HepG2 (cell line): ENCODE data around the gene CHMP4B. TPM values are rescaled to one million over a fixed set of nuclear protein-coding genes. Genes with fewer than 3 reads are reported as not detected.

Experiments used
- CBX5 ChIP-seq: sonication (generic); formaldehyde crosslinking; IDR thresholded peaks from 2 replicates; pipeline ENCODE4 v1.4.0; 2020; ENCODE audit warnings: missing genetic modification reagents, borderline replicate concordance
- CHD2 ChIP-seq: IDR thresholded peaks from 2 replicates; pipeline ENCODE4 v1.6.1; 2011; ENCODE audit warnings: low read depth, low read length, improper control_type of control experiment
- CREB3 ChIP-seq: sonication (generic); formaldehyde crosslinking; IDR thresholded peaks from 2 replicates; pipeline ENCODE4 v1.5.0; 2020; ENCODE audit warnings: missing genetic modification reagents
- CREM ChIP-seq, 2 experiments: sonication (generic) in 1 of 2; formaldehyde crosslinking in 1 of 2; IDR thresholded peaks; 2 replicates each; pipeline versions ENCODE4 v1.4.0 to v1.6.1; 2016 to 2020; ENCODE audit warnings: antibody characterized with exemption in 1 of 2, mild to moderate bottlenecking in 1 of 2, missing genetic modification reagents in 1 of 2
- ETS1 ChIP-seq: sonication (generic); formaldehyde crosslinking; IDR thresholded peaks from 2 replicates; pipeline ENCODE4 v1.4.0; 2020; ENCODE audit warnings: missing genetic modification reagents
- GATAD2A ChIP-seq: IDR thresholded peaks from 2 replicates; pipeline ENCODE4 v1.6.1; 2016
- KLF13 ChIP-seq: sonication (generic); formaldehyde crosslinking; IDR thresholded peaks from 2 replicates; pipeline ENCODE4 v1.4.0; 2020; ENCODE audit warnings: mild to moderate bottlenecking, missing genetic modification reagents
- KMT2B ChIP-seq: IDR thresholded peaks from 2 replicates; pipeline ENCODE4 v1.6.1; 2016; ENCODE audit warnings: missing genetic modification reagents, missing compliant biosample characterization
- NFIB ChIP-seq: sonication (generic); formaldehyde crosslinking; IDR thresholded peaks from 2 replicates; pipeline ENCODE4 v1.9.0; 2021; ENCODE audit warnings: missing genetic modification reagents, mild to moderate bottlenecking, borderline replicate concordance
- PHF5A ChIP-seq: IDR thresholded peaks from one replicate; pipeline ENCODE4 v1.6.1; 2018; ENCODE audit warnings: low read depth, missing genetic modification reagents; ENCODE audit not compliant: unreplicated experiment
- PREB ChIP-seq: sonication (generic); formaldehyde crosslinking; IDR thresholded peaks from 2 replicates; pipeline ENCODE4 v1.4.0; 2020; ENCODE audit warnings: missing genetic modification reagents
- RBM39 ChIP-seq: fragments of 200-400 bp; formaldehyde crosslinking; IDR thresholded peaks from one replicate; pipeline ENCODE4 v1.6.1; 2018; ENCODE audit warnings: antibody characterized with exemption, mild to moderate bottlenecking, low read depth, low read length; ENCODE audit not compliant: poor library complexity, severe bottlenecking
- SRSF4 ChIP-seq: fragments of 200-400 bp; formaldehyde crosslinking; IDR thresholded peaks from one replicate; pipeline ENCODE4 v1.6.1; 2018; ENCODE audit warnings: mild to moderate bottlenecking, low read depth, low read length, moderate library complexity; ENCODE audit not compliant: poor library complexity, severe bottlenecking
- TEAD3 ChIP-seq: optimal IDR thresholded peaks from 2 replicates; pipeline ENCODE3; 2016; ENCODE audit warnings: borderline replicate concordance
- TFE3 ChIP-seq: IDR thresholded peaks from 2 replicates; pipeline ENCODE4 v1.6.1; 2016
- ZBTB20 ChIP-seq: sonication (generic); formaldehyde crosslinking; IDR thresholded peaks from 2 replicates; pipeline ENCODE4 v1.8.1; 2023; ENCODE audit warnings: missing genetic modification reagents, low read depth, mild to moderate bottlenecking, borderline replicate concordance
- ZBTB43 ChIP-seq: sonication (generic); formaldehyde crosslinking; conservative IDR thresholded peaks from 2 replicates; pipeline ENCODE4 v1.4.0; 2020; ENCODE audit warnings: missing genetic modification reagents
- ZKSCAN1 ChIP-seq: fragments of 150-350 bp; IDR thresholded peaks from 2 replicates; pipeline ENCODE4 v1.6.1; 2014; ENCODE audit warnings: low read length
- ZNF263 ChIP-seq: sonication (generic); formaldehyde crosslinking; IDR thresholded peaks from 2 replicates; pipeline ENCODE4 v1.4.0; 2020; ENCODE audit warnings: missing genetic modification reagents
- ZNF550 ChIP-seq: sonication (generic); formaldehyde crosslinking; IDR thresholded peaks from 2 replicates; pipeline ENCODE4 v1.4.0; 2020; ENCODE audit warnings: mild to moderate bottlenecking, missing genetic modification reagents, borderline replicate concordance
- ZNF614 ChIP-seq: IDR thresholded peaks from 2 replicates; pipeline ENCODE4 v1.6.1; 2018; ENCODE audit warnings: missing biosample characterization, missing genetic modification reagents, inconsistent platforms, borderline replicate concordance
- ZNF772 ChIP-seq: sonication (generic); formaldehyde crosslinking; IDR thresholded peaks from 2 replicates; pipeline ENCODE4 v1.5.0; 2020; ENCODE audit warnings: mild to moderate bottlenecking, missing genetic modification reagents
- polyA plus RNA-seq, 8 experiments: library from polyadenylated mRNA; depleted of rRNA in 3 of 8; stranded (reverse) in 7 of 8; unstranded in 1 of 8; fragments of >200 nt; fragmentation: Illumina TruSeq in 4 of 8; extraction: Trizol in 4 of 8; gene quantifications; 2 replicates each; pipeline versions ENCODE4 v1.2.1 to v1.2.3, GENCODE V29; 2011 to 2016; ENCODE audit warnings: low read depth in 4 of 8, missing spikeins in 1 of 8, mixed read lengths in 1 of 8; ENCODE audit not compliant: insufficient read depth in 1 of 8
- total RNA-seq, 5 experiments: library from RNA; depleted of rRNA; stranded (reverse); fragments of >200 nt; fragmentation: Illumina TruSeq; extraction: Trizol; gene quantifications; 2 replicates each; pipeline ENCODE4 v1.2.3, GENCODE V29; 2016; ENCODE audit warnings: low read depth in 1 of 5
- TF ChIP-seq, protein P1 (sequence below): sonication (generic); formaldehyde crosslinking; IDR thresholded peaks from 2 replicates; pipeline ENCODE4 v1.5.1; 2020; ENCODE audit warnings: missing genetic modification reagents, mild to moderate bottlenecking, borderline replicate concordance

The CHMP4B gene
- total and polyA plus RNA-seq, 2 of the 13 experiments (the other 11 are each of a cell fraction or from before 2014, with no cell fraction given) = 40.1 to 45.6 TPM

DNA sequence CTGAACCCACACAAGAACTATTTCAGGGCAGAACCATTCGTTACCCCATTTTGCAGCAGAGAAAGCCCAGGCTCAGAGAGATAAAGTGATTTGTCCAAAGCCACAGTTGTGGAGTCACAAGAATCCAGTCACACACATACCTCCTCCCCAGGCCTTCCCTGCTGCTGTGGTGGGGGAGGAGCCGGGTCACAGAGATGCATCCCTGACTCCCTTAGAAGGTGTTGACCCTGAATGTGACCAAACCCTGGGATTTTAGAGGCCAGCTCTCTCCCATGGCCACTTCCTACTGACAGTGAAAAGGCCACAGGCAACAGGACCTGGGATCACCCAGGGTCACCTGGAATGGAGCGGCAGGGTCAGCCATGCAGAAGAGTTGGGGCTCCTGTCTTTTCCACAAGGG lies 48.6 kb downstream of the CHMP4B start (continued):
- no peak for TF ChIP-seq TFE3
- TF ChIP-seq ZNF614 = no peak
- peak; percentile 62 for TF ChIP-seq ZNF263 (CRISPR knock-in tag)
- no peak for TF ChIP-seq ZBTB20 (CRISPR knock-in tag)
- no peak for TF ChIP-seq NFIB
- TF ChIP-seq CREB3 (CRISPR knock-in tag) = no peak
- TF ChIP-seq SRSF4 = no peak
- TF ChIP-seq, protein P1, sequence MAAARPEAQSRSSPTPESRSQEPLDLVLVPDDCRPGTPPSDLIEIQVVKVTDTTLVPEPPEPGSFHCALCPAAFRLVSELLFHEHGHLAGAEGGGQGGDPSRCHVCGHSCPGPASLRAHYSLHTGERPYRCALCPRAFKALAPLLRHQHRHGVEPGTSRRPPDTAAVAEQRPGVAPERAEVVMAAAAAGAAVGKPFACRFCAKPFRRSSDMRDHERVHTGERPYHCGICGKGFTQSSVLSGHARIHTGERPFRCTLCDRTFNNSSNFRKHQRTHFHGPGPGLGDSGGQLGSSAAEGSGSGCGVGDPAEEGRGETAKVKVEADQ (CRISPR knock-in tag) = 0 out of 2 replicates have a peak, but pooled peaks have one; percentile 33
- TF ChIP-seq CHD2 = no peak
- TF ChIP-seq KMT2B = no peak
- no peak for TF ChIP-seq CBX5 (CRISPR knock-in tag)
- TF ChIP-seq ETS1 (CRISPR knock-in tag) = no peak
- no peak for TF ChIP-seq ZNF550
- no peak for TF ChIP-seq CREM (IDR thresholded peaks at IDR 0.05)
- no peak for TF ChIP-seq CREM (CRISPR knock-in tag; IDR thresholded peaks at IDR 0.05)
- peak; percentile 19 for TF ChIP-seq TEAD3
- TF ChIP-seq ZKSCAN1 = no peak
- TF ChIP-seq PREB = no peak
- no peak for TF ChIP-seq ZNF772 (CRISPR knock-in tag)
- no peak for TF ChIP-seq ZBTB43 (CRISPR knock-in tag)
- TF ChIP-seq GATAD2A = no peak
- TF ChIP-seq KLF13 (CRISPR knock-in tag) = no peak
- TF ChIP-seq RBM39 = no peak
- no peak for TF ChIP-seq PHF5A (CRISPR knock-in tag)
